HG02870 (cell line): ENCODE results near the gene SLC12A2.

Experiments used
- ATAC-seq: cut with Tn5 transposase; IDR thresholded peaks from one replicate; pipeline ENCODE4 v1.9.1; 2021; ENCODE audit warnings: mild to moderate bottlenecking, moderate library complexity; ENCODE audit not compliant: unreplicated experiment

SLC12A2 gene

DNA sequence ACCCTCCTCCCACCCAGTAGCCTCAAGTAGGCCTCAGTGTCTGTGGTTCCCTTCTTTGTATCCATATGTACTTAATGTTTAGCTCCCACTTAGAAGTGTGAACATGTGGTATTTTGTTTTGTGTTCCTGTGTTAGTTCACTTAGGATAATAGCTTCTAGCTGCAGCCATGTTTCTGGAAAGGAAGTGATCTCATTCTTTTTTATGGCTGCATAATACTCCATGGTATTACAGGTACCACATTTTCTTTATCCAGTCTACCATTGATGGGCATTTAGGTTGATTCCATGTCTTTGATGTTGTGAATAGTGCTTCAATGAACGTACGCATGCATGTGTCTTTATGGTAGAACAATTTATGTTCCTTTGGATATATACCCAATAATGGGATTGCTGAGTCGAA lies 74.8 kb downstream of the SLC12A2 start:
- ATAC-seq: no peak

DNA sequence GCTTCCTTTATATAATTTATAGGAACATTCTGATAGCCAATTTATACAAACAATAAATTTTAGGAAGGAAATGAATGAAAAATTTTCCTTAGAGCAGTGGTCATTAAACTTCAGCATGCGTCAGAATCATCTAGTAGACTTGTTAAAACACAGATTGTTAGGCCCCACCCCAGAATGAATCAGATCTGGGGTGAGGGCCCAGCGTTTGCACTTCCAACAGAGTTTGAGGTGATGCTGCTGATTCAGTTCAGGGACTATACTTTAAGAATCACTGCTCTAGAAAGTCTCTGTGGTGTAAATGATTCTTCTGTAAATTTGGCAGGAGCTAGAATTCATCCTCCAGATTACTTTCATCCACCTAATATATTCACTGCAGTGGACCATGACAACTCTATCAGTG lies 80.4 kb downstream of the SLC12A2 start:
- no peak for ATAC-seq

DNA sequence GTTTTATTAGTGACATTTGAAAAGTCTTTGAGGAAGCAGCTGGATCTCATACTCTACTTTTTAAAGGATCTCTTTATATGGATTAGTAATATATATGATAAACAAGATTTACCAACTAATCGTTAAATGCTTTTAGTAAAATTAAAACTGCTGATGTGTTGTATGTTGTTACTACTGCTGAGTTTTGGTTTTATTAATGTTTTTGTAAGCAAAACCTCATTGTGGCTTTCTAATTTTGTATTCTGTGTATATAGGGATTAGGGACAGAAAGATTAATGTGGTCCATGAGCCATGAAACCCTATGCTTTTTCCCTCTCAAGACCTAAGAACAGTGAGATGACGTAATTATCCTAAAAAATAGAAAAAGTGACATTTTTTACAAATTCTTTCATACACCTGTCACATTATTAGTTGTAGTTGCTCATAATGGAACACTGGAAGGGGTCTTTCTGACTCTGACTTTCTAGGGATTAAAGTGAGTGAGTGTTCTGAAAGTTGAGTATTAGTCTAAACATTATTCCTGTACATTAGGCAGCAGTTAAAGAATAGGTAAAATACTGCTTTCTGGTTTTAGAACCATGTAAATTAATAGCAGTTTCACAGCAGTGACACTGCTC lies 85.9 kb downstream of the SLC12A2 start:
- peak; percentile 82 for ATAC-seq

- ATAC-seq: no peak
These were observed 88.5 kb downstream of the SLC12A2 start for GRCh38 chr5:128172102-128172501.

- no peak for ATAC-seq
These were observed 91.4 kb downstream of the SLC12A2 start for GRCh38 chr5:128174951-128175350.

GRCh38 chr5:128192368-128192767 lies 108.8 kb downstream of the SLC12A2 start:
- ATAC-seq: no peak

- no peak for ATAC-seq
These were observed 110.3 kb downstream of the SLC12A2 start for GRCh38 chr5:128193665-128194390.

- no peak for ATAC-seq
These were observed 111.8 kb downstream of the SLC12A2 start for GRCh38 chr5:128195316-128195715.

GRCh38 chr5:128196080-128196479 lies 112.5 kb downstream of the SLC12A2 start:
- ATAC-seq: no peak

DNA sequence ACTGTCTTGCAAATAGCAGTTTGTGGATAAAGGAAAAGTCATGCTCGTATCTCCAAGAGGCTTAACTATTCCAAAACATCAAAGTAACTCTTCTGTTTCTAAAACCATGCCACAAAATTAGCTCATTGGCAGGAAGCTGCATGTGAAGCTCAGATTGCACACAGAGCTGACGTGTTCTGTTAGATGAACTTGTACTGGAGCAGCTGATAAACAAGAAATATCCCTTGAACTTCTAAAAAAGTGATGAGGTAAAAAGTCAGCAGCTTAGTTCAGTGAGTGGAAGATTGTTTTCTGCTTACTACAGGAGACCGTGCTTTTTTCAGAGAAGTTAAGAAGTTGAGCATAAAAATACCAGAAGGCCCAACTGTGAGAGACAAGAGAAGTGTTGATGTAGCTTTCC lies 113.2 kb downstream of the SLC12A2 start:
- ATAC-seq: no peak

DNA sequence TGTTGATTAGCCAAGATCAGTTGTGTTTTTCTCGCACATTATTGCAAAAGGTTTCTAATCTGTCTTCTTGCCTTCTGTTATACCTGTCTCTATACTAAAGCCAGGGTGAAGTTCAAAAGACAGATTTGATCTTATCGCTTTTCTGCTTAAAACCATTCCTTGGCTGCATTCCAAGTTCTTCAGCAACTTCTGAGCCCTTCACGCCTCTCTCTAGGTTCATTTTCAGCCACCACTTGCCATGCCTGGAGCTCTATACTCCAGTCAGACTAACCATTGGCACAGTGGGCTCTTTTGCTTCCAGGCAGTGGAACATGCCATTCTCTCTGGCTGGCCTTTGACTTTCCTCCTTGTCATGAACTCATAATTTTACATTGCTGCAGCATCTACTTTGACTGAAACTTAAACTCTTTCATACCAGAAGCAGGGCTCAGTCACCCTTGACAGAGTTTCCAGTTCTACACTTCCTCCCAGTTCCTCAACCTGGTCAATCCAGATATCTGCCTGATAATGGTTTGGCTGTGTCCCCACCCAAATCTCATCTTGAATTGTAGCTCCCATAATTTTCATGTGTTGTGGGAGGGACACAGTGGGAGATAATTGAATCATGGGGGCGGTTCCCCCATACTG lies 114.4 kb downstream of the SLC12A2 start:
- peak; percentile 42 for ATAC-seq

DNA sequence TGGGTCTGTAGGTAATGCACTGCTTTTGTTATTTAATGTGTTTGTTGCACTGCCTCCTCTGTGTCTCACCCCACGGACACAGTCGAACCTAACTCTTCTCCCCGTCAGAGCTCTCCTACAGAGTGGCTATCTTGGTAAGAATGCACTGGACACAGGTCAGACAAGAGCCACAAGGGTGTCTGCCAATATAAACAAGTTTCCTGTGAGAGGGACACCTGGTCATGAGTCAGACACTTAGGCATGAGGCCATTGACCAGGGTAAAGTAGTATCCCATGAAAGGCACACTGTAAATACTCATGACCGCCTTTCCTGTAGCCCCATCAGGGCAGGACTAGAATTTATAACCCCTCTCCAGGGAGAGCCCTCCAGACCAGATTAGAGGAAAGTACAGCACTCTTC lies 115.5 kb downstream of the SLC12A2 start:
- ATAC-seq: no peak

- no peak for ATAC-seq
These were observed 116.0 kb downstream of the SLC12A2 start for GRCh38 chr5:128199611-128200010.

DNA sequence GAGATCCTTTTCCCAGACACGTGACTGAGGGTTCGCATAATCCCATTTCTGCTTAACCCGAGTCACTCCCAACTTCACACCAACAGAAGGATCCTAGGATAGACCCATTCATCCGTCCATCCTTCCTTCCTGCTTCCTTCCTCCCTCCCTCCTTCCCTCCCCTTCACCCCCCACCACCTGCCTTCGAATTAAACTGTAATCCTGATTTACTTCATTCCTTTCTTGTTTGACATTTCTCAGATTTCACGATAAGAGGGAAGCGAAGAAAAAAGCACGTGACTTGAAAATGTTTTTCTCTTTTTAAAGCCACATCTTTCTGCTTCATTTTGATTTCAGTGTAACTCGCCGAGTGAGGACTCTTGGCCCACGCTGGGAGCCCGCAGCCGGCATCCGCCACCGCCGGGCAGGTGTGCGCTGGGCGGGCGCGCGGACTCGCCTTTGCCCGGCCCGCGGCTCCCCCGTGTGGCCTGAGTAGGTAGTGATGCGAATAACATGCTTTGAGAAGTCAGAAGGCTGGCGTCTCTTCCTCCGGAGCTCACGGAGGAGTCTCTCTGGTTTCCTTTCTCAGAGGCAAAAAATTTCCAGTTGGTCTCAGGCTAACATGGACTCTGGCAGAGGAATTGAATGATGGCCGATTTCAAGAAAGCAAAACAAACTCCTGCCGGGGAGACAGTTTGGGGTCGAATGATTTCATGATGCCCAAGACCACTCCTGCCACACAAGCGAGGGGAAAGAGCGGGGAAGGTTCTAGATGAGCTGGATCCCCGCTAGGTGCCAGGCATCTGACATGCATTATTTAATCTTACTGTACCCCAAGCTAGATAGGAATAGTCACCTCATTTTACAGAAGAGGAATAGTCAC lies 117.7 kb downstream of the SLC12A2 start:
- ATAC-seq: peak; percentile 91

DNA sequence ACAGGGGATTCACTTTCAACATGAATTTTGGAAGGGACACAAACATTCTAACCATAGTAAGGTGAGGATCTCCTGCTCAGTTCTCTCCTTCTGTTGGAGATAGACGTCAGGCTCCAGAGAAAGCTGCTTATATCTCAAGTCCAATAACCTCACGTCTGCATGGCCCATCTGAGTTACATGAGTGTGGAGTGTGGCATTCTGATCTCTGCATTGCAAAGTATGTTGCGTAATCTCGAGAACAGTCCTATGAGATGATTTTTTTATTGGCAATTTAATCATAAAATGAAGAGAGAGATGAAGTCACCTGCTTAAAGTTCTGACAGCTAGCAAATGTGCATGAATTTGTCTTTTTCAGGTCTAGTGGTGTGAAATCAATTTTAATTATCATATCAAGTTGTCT lies 118.8 kb downstream of the SLC12A2 start:
- no peak for ATAC-seq

- ATAC-seq: no peak
These were observed 124.9 kb downstream of the SLC12A2 start for GRCh38 chr5:128208436-128208835.

DNA sequence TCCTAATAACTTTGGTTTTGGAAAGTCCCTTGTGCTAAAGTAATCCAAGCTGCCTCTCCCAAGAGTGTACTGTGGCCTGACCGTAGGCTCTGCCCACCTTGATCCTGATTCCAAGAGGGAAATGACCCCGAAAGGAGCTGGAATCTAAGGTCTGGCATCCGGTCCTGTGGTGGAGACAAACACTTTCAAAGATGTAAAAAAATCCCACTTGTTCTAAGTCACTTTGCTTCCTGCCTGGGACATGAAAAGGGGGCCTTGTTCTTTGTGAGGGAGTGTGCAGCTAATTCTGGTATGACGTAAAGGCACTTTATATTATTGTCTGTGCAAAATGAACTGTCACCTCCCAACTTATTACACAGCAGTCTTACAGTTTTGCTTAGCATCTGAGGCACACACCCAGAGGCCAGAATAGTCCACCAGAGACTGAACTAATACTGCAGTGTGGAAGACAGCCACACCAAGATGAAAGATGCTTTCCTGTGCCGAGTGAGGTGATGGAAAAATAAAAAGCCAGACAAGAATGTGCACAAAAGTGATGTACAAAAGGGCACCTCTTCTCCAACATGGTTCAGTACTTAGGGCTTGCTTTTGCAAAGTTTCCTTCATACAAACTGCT lies 128.7 kb downstream of the SLC12A2 start:
- ATAC-seq: no peak

DNA sequence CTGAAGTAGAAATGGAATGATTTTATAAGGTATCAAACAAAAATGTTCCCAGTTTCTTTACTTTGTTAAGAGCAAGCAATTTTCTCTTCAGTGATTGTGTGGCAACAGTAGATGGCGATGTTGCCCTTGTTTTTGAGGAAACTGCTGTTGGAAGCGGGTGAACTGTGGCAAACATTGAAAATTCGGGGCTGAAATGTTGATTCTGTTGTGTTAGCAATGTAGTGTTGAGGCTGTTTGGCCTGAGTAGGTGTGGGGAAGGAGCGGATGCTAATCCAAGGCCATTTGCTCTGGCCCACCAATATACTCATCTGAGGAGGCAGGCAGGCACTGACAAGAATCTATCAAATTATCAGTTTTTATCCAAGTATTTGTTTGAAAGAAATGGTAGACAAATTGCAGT lies 129.8 kb downstream of the SLC12A2 start:
- no peak for ATAC-seq

- ATAC-seq: no peak
These were observed 130.3 kb downstream of the SLC12A2 start for GRCh38 chr5:128213833-128214232.

DNA sequence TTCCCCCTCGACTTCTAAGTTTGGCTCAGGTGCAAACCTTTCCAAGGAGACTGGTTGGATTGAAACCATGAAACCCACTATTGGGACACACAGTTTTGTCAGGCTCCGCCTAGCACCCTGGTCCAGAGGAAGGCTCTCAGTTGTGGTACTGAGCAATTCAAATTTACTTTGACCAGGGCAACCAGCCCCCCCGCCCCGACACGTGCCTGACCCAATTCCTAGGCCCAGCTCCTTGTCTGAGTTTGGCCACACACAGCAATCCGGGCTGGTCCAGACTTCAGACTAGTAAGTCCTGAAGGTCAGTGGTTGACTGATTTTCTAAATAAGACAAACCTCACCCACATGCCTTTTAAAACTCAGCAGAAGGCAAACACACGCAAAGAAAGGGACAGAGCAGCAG lies 132.7 kb downstream of the SLC12A2 start:
- no peak for ATAC-seq
